GM19238 (cell line): ENCODE results near the gene PSENEN.
"Not testable (repeated sequence)": the region's sequence is repeated elsewhere in the genome, so short reads cannot be mapped to it uniquely, and the experiment has no call there.

Experiments used
- DNase-seq: peaks from one replicate; pipeline ENCODE4 v3.0.0; 2011; ENCODE audit warnings: low spot score; ENCODE audit not compliant: insufficient read length

Gene PSENEN

DNA sequence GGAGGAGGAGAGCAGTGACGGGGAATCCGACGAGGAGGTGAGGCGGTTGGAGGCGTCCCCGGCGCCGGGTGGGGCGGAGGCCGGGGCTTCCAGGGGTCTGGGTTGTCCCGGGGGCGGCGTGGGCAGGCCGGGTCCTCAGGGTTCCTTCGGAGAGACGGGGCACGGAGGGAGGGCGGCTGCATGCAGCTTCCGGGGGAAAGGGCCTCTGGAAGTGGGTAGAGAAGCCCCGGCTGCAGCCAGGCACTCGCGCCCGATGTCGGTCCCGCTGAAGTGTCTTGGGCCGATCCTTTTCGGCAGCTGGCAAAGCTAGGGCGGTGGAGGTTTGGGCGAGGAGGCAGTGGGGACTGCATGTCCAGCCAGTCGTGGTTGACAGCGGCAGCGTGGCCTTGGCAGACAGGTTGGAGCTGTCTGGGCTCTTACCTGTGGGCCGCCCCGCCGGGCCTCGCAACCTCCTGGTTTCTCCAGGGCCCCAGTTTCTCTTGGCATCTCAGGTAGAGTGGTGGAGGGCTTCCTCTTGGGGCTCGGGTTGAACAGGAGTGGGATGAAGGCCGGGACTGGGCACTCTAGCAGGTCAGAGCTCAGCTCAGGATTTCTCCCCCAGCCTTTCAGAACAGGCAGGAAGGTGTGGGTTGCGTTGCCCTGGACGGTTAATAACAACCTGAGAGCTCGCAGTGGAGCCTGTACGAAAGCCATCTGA lies 27.0 kb upstream of the PSENEN start:
- DNase-seq = no peak

DNA sequence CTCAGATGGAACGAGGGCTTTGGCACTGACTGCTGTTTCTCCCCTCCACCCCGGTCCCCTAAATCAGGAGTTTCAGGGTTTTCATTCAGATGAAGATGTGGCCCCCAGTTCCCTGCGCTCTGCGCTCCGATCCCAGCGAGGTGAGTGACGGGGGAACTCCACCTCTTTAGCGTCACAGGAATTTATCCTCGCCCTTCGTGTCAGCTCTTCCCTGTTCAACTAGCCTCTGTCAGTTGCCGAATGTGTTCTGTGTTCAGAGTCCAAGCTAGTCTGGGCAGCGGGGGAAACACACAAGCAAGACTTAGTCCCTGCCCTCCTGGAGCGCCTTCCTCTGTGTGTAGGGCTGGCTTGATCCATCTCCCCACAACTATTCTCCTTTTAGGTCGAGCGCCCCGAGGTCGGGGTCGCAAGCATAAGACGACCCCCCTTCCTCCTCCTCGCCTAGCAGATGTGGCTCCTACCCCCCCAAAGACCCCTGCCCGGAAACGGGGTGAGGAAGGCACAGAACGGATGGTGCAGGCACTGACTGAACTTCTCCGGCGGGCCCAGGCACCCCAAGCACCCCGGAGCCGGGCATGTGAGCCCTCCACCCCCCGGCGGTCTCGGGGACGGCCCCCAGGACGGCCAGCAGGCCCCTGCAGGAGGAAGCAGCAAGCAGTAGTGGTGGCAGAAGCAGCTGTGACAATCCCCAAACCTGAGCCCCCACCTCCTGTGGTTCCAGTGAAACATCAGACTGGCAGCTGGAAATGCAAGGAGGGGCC lies 25.9 kb upstream of the PSENEN start:
- DNase-seq = no peak

DNA sequence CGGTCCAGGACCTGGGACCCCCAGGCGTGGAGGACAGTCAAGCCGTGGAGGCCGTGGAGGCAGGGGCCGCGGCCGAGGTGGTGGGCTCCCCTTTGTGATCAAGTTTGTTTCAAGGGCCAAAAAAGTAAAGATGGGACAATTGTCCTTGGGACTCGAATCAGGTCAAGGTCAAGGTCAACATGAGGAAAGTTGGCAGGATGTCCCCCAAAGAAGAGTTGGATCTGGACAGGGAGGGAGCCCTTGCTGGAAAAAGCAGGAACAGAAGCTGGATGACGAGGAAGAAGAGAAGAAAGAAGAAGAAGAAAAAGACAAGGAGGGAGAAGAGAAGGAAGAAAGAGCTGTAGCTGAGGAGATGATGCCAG lies 25.3 kb upstream of the PSENEN start:
- no peak for DNase-seq

DNA sequence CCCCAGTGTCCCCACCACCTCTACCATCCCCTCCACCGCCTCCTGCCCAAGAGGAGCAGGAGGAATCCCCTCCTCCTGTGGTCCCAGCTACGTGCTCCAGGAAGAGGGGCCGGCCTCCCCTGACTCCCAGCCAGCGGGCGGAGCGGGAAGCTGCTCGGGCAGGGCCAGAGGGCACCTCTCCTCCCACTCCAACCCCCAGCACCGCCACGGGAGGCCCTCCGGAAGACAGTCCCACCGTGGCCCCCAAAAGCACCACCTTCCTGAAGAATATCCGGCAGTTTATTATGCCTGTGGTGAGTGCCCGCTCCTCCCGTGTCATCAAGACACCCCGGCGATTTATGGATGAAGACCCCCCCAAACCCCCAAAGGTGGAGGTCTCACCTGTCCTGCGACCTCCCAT lies 24.8 kb upstream of the PSENEN start:
- no peak for DNase-seq

DNA sequence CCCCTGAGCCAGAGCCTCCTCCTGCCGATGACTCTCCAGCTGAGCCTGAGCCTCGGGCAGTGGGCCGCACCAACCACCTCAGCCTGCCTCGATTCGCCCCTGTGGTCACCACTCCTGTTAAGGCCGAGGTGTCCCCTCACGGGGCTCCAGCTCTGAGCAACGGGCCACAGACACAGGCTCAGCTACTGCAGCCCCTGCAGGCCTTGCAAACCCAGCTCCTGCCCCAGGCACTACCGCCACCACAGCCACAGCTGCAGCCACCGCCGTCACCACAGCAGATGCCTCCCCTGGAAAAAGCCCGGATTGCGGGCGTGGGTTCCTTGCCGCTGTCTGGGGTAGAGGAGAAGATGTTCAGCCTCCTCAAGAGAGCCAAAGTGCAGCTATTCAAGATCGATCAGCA lies 24.1 kb upstream of the PSENEN start:
- DNase-seq = no peak

DNA sequence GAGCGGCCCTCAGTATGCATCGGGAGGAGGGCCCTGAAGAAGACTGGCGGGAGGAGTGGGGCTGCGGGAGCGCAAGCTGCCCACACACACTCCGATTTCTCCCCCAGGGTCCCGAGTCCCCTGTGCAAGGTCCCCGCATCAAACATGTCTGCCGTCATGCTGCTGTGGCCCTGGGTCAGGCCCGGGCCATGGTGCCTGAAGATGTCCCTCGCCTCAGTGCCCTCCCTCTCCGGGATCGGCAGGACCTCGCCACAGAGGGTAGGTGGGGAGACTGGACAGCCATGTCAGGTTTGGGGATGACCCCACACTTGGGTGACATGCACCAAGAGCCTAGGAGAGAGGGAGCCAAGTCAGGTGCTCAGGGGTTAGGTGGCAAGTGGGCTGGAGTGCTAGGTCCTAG lies 23.0 kb upstream of the PSENEN start:
- no peak for DNase-seq

DNA sequence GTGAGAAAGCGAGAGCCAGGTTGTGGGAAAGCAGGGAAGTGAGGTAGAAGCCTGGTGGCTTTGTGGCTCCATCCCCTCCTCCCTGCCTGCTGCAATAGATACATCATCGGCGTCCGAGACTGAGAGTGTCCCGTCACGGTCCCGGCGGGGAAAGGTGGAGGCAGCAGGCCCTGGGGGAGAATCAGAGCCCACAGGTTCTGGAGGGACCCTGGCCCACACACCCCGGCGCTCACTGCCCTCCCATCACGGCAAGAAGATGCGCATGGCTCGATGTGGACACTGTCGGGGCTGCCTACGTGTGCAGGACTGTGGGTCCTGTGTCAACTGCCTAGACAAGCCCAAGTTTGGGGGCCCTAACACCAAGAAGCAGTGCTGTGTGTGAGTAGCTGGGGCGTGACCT lies 22.6 kb upstream of the PSENEN start:
- DNase-seq = no peak

DNA sequence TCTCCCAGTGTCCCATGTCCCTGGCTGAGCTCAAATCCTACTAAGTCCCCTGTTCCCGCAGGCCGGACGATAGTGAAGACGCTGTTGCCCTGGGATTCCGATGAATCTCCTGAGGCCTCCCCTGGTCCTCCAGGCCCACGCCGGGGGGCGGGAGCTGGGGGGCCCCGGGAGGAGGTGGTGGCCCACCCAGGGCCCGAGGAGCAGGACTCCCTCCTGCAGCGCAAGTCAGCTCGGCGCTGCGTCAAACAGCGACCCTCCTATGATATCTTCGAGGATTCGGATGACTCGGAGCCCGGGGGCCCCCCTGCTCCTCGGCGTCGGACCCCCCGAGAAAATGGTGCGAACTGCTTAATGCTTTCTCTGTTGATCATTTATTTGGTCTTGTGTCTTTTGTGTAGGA lies 21.8 kb upstream of the PSENEN start:
- no peak for DNase-seq

DNA sequence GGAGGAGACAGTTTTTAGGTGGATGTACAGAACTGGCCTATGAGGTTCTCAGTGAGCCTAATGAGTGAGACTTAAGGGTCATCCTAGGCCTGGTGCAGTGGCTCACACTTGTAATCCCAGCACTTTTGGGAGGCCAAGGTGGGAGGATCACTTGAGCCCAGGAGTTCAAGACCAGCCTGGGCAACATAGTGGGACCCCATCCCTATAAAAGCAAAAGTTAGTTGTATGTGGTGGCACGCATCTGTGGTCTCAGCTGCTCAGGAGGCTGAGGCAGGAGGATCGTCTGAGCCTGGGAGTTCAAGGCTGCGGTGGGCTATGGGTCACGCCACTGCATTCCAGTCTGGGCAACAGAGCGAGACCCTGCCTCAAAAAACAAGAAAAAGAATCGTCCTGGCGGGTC lies 21.3 kb upstream of the PSENEN start:
- not testable (repeated sequence) for DNase-seq

DNA sequence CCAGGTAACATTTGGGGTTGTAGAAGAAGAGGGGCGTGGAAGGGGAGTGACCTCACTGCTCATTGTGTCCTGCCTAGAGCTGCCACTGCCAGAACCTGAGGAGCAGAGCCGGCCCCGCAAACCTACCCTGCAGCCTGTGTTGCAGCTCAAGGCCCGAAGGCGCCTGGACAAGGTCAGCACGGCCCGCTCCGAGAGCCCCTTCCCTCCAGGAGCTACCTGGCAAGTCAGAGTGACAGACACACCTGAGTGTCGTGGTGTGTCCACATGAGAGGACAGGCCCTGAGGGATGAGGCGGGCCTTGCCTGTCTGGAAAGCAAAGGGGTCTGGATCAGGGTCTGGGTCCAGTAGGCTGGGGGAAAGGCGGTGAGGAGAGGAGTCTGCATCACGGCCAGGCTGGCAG lies 20.9 kb upstream of the PSENEN start:
- DNase-seq = no peak

DNA sequence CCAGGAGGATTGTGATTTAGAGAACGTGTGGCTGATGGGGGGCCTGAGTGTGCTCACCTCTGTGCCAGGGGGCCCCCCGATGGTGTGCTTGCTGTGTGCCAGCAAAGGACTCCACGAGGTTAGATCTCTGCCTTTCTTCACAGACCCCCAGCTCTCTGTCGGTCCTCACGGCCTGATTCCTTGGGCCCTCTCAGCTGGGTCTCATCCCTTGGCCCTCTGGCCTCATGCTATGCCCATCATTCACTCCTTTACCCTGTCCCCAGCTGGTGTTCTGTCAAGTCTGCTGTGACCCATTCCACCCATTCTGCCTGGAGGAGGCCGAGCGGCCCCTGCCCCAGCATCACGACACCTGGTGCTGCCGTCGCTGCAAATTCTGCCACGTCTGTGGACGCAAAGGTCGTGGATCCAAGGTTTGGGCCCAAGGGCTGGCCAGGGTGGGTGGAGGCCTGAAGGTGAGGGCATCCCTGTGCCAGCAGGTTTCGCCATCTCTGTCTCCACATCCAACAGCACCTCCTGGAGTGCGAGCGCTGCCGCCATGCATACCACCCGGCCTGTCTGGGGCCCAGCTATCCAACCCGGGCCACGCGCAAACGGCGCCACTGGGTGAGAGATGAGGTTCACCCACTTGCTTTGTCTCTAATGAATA lies 20.1 kb upstream of the PSENEN start:
- no peak for DNase-seq

DNA sequence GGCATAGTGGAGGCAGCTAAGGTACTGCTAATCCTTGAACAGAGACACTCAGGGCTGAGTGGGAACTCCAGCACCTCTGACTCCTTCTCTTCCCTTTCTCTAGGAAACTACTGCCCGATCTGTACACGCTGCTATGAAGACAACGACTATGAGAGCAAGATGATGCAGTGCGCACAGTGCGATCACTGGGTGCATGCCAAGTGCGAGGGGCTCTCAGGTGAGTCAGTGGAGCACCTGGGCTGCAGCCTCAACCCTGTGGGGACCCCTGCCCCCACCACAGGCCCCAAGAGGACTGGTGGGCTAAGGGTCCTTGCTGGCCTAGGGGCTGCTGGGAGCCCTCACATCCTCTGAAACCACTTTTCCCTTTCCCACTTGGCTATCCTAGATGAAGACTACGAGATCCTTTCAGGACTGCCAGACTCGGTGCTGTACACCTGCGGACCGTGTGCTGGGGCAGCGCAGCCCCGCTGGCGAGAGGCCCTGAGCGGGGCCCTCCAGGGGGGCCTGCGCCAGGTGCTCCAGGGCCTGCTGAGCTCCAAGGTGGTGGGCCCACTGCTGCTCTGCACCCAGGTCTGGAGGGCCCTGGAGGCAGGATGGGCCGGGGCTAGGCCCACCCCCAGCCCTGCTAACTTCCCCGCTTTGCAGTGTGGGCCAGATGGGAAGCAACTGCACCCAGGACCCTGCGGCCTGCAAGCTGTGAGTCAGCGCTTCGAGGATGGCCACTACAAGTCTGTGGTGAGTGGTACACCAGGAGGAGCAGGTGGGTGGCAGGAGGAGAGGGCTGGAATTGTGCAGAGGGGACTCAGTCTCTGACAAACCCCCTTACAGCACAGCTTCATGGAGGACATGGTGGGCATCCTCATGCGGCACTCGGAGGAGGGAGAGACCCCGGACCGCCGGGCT lies 18.1 kb upstream of the PSENEN start:
- no peak for DNase-seq

DNA sequence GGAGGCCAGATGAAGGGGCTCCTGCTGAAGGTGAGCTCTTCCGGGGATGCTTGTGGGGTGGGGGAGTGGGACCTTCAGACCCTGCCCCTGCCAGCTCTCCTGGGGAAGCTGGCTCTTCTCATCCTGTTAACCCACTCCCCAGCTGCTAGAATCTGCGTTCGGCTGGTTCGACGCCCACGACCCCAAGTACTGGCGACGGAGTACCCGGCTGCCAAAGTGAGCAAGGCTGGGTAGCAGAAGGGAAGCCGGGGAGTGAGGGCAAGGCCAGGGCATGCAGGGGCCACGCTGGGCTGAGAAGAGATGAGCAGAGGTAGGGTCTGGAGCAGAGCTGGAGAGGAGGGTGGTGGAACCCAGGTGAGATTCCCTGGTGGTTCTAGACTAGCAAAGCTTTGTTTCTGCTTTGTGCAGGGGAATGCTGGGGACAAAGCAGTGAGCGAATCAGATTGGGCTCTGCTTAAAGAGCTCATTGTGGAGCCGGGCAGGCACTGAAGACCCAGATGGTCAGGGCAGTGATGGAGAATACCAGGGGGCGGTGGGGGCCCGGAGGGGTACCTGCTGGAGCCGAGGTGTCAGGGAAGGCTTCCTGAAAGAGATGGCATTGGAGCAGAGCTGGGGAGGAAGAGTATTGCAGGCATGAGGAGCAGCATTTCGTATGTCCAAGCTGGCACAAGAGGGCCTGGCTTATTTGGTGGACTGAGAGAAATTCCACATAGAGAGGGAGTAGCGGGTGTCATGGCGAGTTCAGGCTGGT lies 17.3 kb upstream of the PSENEN start:
- DNase-seq = no peak

DNA sequence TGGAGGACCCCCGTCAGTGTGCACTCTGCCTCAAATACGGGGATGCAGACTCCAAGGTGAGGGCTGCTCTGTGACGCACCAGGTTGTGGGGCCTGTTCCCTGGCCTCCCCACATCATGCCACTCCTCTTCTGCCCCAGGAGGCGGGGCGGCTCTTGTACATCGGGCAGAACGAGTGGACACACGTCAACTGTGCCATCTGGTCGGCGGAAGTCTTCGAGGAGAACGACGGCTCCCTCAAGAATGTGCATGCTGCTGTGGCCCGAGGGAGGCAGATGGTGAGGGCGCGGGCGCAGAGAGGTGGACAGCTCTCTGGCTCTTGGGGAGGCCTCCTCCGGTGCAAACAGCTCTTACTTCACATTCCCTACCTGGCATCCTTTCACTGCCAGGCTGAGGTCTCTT lies 16.4 kb upstream of the PSENEN start:
- DNase-seq = no peak

DNA sequence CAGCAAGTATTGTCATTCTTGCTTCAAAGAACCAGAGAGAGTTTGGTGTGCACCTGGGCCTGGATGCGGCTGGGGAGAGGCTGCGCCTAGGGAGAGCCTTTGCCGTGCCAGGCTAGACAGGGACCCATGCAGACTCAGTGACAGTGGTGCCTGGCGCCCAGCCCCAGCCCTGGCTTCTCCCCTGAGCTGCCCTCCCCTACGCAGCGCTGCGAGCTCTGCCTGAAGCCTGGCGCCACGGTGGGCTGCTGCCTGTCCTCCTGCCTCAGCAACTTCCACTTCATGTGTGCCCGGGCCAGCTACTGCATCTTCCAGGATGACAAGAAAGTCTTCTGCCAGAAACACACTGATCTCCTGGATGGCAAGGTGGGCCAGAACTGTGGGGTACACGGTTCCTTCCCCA lies 15.7 kb upstream of the PSENEN start:
- DNase-seq = no peak

DNA sequence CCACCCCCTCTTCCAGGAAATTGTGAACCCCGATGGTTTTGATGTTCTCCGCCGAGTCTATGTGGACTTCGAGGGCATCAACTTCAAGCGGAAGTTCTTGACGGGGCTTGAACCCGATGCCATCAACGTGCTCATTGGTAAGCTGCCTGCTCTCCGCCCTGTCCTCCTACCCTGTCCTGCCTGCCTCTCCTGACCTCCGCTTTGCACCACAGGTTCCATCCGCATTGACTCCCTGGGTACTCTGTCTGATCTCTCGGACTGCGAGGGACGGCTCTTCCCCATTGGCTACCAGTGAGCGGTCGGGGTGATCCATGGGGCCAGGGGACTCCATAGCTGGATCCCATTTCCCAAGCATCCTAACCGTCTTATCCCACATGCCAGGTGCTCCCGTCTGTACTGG lies 15.1 kb upstream of the PSENEN start:
- DNase-seq = no peak

DNA sequence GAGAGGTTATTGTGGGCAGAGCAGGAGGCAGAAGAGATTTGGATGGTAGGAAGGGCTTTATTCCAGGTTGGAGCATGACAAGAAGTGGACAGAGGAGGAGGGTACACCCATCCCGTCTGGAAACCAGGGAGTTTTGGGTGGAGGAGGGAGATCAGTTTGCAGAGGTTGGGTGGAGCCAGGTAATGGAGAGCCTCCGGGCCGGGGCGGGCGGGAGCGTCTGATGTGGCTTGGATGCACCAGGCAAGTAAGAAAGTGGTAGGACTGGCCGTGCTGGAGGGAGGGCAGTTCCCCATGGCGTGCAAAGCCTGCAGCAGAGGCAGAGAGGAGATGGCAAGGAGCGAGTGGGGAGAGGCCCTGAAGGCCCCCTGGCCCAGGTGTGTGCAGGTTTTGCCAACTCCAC lies 14.1 kb upstream of the PSENEN start:
- no peak for DNase-seq

DNA sequence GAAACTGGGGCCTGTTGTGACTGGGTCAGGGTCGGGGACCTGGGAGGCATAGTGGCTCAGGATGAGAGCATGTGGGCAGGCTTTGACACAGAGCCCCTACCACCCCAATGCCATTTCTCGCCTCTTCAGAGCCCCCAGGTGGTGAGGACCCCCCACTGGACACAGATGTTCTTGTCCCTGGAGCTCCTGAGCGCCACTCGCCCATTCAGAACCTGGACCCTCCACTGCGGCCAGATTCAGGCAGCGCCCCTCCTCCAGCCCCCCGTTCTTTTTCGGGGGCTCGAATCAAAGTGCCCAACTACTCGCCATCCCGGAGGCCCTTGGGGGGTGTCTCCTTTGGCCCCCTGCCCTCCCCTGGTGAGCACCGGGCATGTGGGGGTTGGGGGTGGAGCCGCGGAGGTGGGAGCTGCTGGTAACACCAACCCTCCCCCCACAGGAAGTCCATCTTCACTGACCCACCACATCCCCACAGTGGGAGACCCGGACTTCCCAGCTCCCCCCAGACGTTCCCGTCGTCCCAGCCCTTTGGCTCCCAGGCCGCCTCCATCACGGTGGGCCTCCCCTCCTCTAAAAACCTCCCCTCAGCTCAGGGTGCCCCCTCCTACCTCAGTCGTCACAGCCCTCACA lies 13.6 kb upstream of the PSENEN start:
- no peak for DNase-seq

DNA sequence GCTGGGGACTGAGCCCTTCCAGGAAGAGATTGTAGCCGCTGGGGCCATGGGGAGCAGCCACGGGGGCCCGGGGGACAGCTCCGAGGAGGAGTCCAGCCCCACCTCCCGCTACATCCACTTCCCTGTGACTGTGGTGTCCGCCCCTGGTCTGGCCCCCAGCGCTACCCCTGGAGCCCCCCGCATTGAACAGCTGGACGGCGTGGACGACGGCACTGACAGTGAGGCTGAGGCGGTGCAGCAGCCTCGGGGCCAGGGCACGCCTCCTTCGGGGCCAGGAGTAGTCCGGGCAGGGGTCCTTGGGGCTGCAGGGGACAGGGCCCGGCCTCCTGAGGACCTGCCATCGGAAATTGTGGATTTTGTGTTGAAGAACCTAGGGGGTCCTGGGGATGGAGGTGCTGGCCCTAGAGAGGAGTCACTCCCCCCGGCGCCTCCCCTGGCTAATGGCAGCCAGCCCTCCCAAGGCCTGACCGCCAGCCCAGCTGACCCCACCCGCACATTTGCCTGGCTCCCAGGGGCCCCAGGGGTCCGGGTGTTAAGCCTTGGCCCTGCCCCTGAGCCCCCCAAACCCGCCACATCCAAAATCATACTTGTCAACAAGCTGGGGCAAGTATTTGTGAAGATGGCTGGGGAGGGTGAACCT lies 12.8 kb upstream of the PSENEN start:
- DNase-seq = peak; percentile 1
